DMS153 treated with DMSO at 0.1 percent for 48 hours (cell line): ENCODE data around the gene HELZ2.
"Not testable (repeated sequence)": the region's sequence is repeated elsewhere in the genome, so short reads cannot be mapped to it uniquely, and the experiment has no call there.

Experiments used
- DNase-seq: peaks from one replicate; lab custom pipeline; 2025; ENCODE audit not compliant: unreplicated experiment; lab: John Stamatoyannopoulos, UW

HELZ2 gene

DNA sequence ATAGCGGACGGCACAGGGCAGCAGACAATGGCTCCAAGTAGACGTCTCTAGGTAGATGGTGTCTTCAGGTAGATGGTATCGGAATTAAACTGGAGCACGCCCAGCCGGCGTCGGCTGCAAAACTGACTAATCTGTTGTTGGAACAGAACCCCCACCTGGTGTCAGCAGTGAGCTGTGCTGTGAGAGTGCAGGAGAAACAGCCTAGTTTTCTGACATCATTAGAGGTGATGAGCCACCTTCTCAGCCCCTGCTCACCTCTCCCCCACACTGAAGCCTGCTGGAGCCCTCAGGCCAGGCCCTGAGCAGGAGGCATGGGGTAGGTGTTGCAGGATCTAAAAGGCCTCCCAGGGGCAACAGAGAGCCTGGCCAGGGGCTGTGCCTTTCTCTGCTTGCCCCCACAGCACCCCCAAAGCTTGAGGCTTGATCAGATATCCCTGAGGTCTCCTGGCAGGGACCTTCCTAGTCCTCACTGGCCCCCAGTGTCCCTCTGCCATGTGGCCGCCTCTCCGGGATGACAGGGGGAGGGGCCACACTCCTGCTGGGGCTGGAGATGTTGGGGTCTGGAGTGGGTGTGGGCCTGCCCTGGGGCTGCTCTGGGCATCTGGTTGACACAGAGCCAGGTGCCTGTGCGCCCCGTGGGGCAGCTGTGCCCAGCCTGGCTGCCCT is 6.9 kb upstream of the HELZ2 start:
- DNase-seq: peak; percentile 8

- DNase-seq: no peak
Observed at GRCh38 chr20:63579017-63579694, 5.1 kb upstream of the HELZ2 start.

DNA sequence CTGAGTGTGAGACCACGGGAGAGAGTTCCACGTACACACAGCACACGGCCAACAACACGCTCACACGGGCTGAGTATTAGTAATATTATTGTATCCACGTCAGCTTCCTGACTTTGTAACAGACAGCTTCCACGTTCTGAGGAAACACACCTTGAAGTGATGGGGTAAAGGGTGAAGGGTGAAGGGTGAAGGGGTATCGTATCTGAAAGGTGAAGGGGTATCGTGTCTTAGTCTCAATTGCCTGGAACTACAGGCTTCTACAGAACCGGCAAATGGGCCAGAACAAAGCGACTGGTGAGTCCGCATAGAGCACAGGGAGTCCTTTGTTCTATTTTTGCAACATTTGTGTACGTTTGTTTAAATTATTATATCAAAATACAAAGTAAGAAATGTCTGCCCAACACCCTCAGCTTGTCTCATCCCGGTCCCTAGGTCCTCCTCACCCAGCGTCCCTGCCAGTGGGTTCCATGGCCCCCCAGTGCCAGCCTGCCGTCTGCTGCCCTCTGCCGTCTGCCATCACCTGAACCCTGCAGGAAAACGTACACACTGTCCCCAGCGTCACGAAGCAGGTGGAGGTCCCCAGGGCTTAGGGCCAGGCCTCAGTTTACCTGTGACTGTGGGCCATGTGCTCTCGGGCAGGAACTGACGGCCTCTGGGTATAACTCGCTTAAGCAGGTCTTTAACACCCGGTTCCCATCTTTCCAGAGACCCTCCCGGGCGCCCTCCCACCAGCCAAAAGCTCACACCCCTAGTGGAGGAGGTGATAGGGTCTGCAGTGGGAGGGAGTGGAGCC is 4.4 kb upstream of the HELZ2 start:
- no peak for DNase-seq

GRCh38 chr20:63577317-63577894 is 3.4 kb upstream of the HELZ2 start:
- no peak for DNase-seq

DNA sequence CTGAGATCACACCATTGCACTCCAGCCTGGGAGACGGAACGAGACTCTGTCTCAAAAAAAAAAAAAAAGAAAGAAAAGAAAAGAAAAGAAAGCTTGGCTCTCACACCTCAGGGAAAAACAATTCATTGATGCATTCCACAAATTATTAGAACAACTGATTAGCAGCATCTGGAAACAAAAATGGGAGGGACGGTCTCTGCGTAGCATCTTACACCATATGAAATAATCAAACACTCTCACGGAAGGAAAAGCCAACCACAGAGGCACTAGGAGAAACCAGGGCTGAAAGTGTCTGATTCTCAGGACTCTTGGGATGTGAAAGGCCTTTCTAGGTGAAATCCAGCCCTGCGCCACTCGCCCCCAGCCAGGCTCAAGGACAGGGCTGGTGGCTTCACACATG is 2.3 kb upstream of the HELZ2 start:
- no peak for DNase-seq

DNA sequence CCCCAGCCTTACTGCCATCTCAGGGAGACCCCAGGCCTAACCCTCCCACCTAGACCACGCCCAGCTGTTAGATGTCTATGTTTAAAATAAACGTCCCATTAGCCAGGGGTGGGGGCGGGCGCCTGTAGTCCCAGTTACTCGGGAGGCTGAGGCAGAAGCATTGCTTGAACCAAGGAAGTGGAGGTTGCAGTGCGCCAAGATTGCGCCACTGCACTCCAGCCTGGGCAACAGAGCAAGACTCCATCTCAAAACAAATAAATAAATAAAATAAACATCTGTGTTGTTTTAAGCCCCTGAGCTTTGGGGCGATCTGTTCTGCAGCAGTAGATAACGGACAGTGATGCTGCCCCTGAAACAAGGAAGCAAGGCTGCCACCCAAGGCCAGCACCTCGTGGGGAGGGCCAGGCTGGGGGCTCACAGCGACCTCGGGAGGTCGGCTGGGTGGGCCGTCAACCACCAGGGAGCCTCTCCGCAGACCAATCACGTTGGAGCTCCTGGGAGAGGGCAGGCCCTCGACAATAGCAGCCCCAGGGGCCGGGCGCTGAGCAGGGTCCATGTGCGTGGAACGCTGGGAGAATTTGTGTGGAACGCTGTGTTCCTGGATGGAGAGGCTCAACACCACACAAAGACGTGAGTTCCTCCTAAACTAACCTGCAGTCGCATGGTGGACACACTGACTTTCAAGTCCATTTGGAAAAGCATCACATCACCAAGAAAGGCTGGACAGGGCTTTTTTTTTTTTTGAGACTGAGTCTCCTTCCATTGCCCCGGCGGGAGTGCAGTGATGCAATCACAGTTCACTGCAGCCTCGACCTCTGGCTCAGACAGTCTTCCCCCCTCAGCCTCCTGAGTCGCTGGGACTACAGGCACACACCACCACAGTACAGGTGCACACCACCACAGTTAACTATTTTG is 1.0 kb upstream of the HELZ2 start:
- DNase-seq: no peak

DNA sequence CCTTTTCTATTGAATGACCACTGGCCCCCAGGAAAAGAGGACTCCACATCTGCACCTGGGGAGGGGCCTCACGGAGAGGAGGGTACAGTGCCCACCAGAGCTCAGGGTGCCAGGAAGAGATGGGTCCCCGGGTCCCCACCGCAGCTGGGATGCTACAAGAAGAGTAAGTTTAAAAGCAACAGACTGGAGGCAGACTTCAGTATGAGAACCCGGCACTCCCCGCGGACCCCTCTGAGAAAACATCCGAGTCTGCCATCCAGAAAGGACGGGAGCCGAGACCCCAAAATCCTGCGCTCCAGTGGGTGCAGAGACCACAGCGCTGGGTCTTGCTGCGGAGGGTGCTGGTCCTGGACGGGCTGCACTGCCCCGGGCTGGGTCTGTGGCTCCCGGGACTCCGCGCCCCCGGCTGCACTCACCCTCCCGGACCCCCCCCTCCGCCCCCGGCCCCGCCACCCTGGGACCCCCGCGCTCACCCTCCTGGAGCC is 350 bp downstream of the HELZ2 start:
- DNase-seq: no peak

- no peak for DNase-seq
Observed at GRCh38 chr20:63572788-63573646, 1.0 kb downstream of the HELZ2 start.

DNA sequence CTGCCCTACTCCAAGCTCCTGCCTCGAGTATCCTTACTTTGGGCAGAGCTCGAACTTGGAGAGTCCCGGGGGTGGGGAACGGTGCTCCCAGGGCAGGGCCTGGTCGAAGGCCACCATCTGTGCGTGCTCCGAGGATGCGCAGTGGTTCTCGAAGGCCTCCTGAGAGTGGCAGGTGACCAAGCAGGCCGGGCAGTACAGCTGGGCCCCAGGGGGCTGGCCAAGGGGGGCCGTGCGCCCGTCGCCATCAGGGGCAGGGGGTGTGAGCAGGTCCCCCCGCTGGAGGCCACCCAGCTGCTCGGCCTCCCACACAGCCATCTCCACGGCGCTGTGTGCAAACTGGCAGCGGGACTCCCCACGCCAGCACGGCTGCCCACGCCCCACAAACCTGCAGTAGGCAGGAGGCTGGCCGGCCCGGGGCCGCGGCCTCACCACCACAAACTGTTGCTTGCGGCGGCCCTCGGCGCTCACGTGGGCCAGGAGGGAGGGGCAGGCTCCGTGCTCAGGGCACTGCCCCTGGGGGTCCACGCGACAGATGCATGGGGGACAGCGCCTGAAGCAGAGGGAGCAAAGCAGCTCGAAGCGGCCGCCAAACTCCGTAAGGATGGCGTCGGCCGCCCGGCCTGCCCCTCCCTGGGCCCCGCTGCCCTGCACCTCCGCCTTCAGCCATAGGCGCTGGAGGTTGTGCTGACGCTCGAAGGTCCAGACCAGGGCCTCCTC is 1.8 kb downstream of the HELZ2 start:
- no peak for DNase-seq

DNA sequence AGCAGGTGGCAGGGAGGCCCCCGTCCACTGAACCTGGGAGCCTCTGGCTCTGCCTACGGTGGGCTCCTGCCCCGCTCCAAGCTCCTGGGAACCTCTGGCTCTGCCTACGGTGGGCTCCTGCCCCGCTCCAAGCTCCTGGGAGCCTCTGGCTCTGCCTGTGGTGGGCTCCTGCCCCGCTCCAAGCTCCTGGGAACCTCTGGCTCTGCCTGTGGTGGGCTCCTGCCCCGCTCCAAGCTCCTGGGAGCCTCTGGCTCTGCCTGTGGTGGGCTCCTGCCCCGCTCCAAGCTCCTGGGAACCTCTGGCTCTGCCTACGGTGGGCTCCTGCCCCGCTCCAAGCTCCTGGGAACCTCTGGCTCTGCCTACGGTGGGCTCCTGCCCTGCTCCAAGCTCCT is 3.0 kb downstream of the HELZ2 start:
- not testable (repeated sequence) for DNase-seq

- DNase-seq: no peak
Observed at GRCh38 chr20:63570281-63571086, 3.6 kb downstream of the HELZ2 start.

DNA sequence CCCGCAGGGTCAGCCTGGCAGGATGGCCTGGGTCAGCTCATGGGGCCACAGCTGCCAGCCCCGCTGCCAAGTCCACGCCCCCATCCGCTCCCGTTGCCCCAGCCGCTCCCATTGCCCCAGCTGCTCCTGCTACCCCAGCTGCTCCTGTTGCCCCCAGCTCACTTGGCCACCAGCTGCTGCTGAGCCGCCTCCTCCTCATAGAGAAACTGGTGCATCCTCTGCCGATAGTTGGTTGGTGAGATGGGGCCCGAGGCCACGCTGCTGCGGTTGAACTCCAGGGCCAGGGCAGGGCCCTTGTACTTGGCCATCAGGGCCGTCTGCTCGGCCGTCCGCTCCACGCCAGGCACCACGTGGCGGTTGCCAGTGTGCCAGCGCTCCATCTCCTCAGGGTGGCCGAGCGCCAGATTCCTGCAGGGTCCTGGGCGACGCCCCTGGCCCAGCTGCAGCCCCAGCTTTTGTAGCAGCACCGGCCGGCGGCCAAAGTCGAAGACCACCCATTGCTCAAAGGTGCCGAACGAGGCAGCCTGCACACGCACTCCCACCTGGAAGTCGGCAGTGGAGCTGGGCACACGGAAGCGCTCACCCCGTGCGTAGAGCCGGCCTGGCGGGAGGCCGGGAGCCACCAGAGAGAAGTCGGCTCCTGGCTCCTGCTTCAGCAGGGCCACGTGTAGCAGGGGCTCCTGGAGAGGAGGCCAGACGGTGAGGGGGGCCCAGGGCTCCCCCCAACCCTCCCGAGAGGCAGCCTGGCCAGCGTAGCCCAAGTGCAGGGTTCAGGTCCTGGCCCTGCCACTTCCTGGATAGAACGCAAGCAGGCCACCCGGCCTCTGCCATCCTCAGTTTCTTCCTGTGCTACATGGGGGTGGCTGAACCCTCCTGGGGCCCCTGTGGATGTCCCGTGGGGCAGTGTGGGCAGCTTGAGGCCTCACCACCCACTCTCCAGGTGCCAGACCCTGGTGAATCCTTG is 4.8 kb downstream of the HELZ2 start:
- DNase-seq: no peak

DNA sequence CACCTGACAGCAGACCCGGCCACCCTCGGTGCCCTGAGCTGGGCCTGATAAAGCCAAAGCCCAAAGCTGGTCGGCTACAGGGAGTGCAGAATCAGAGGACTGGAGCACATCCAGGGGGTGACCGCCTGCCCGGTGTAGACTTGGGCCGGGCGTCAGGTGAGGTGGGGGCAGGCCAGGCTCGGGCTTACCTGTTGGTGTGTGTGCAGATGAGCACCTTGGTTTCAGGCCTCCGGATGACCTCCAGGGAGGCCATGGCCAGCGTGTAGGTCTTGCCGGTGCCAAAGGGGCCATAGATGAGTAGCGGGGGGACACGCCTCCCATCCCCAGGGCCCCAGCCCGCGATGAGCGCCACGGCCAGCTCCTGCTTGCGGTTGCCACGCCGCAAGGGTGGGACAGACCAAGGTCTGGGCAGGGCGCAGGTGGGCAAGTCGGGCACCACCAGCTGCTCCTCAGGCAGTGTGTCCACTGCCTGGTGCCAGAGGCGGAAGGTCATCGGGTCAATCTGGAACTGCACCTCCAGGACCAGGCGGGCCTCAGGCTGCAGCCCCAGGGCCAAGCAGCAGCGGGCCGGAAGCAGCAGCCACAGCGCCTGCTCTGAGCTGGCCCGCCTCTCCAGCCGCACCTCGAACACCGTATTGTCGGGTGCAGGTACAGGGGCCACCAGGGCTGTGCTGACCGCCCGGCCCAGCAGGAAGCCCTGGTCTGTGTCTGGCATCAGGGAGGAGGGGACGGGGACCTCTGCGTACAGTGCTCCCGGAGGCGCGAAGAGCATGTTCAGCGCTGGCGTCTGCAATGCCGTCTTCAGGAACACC is 5.7 kb downstream of the HELZ2 start:
- DNase-seq: no peak

DNA sequence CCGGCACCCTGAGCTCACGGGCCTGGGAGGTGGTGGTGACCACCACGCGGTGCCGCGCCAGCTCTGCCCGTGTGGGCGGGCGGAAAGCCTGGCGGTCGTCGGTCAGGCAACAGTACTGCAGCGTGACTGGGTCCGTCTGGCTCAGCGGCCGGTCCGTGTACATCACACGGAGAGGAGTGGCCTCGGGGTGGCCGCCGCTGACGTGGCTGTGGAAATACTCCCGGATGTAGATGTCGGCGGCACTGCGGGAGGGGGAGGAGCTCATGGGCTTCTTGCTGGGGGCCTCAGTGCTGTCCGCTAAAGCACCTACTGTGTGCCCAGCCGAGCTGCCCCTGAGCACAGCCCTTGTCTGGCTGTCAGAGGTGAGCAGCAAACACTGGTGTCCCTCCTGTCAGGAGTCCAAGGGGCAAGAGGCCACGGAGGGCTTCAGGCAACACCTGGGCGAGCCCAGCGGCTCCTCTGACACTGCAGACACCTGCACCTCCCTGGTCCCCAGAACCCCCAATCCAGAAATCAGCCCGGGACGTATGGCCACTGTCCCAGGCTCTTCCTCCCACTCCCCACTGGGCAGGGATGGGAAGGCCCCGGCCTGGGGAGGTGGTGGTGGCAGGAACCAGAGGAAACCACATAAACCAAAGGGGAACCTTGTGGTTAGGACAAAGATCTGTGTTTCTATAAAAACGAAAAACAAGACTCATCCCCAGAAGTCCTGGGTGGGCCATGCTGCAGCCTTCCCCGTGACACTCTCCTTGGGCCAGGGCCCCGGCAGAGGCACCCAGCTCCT is 6.5 kb downstream of the HELZ2 start:
- no peak for DNase-seq

DNA sequence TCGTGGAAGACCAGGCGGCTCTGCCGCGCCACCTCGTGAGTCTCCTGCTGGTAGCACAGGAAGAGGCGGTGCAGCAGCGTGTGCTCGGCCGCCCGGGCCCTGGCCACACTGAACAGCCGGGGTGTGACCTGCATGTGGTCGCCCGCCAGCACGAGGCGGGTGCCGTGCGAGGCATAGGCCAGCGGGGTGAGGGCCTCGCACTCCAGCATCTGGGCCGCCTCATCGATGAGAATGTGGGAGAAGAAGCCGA is 7.0 kb downstream of the HELZ2 start:
- no peak for DNase-seq
